Ishikawa (cell line): Measurements from ENCODE around the gene ASTN1.

Experiments used
- CEBPB ChIP-seq: IDR thresholded peaks from 2 replicates; pipeline ENCODE4 v1.6.1; 2012
- CREB1 ChIP-seq: IDR thresholded peaks from 2 replicates; pipeline ENCODE4 v1.6.1; 2012; ENCODE audit warnings: low read depth
- EGR1 ChIP-seq: IDR thresholded peaks from 2 replicates; pipeline ENCODE4 v1.6.1; 2012
- EP300 ChIP-seq: IDR thresholded peaks from 2 replicates; pipeline ENCODE4 v1.6.1; 2012; ENCODE audit warnings: borderline replicate concordance
- FOXM1 ChIP-seq: IDR thresholded peaks from 2 replicates; pipeline ENCODE4 v1.6.1; 2012; ENCODE audit warnings: low read depth, borderline replicate concordance
- MAX ChIP-seq: IDR thresholded peaks from 2 replicates; pipeline ENCODE4 v1.6.1; 2012
- NFIC ChIP-seq: IDR thresholded peaks from 2 replicates; pipeline ENCODE4 v1.6.1; 2012
- RAD21 ChIP-seq: IDR thresholded peaks from 2 replicates; pipeline ENCODE4 v1.6.1; 2012; ENCODE audit warnings: low read depth
- REST ChIP-seq: IDR thresholded peaks from 2 replicates; pipeline ENCODE4 v1.6.1; 2012; ENCODE audit warnings: low read depth, mild to moderate bottlenecking
- TAF1 ChIP-seq: IDR thresholded peaks from 2 replicates; pipeline ENCODE4 v1.6.1; 2012; ENCODE audit warnings: low read depth, mild to moderate bottlenecking
- TCF12 ChIP-seq: IDR thresholded peaks from 2 replicates; pipeline ENCODE4 v1.6.1; 2012; ENCODE audit warnings: low read depth
- TEAD4 ChIP-seq: IDR thresholded peaks from 2 replicates; pipeline ENCODE4 v1.6.1; 2012
- YY1 ChIP-seq: IDR thresholded peaks from 2 replicates; pipeline ENCODE4 v1.6.1; 2012; ENCODE audit warnings: low read depth
- ZBTB7A ChIP-seq: IDR thresholded peaks from 2 replicates; pipeline ENCODE4 v1.6.1; 2012; ENCODE audit warnings: low read depth
- TF ChIP-seq, protein P1 (sequence below): IDR thresholded peaks from 2 replicates; pipeline ENCODE4 v1.6.1; 2012

ASTN1 gene

GRCh38 chr1:176879784-176880620 lies 284.5 kb downstream of the ASTN1 start:
- TF ChIP-seq CEBPB (no peak), TCF12 (no peak)

DNA sequence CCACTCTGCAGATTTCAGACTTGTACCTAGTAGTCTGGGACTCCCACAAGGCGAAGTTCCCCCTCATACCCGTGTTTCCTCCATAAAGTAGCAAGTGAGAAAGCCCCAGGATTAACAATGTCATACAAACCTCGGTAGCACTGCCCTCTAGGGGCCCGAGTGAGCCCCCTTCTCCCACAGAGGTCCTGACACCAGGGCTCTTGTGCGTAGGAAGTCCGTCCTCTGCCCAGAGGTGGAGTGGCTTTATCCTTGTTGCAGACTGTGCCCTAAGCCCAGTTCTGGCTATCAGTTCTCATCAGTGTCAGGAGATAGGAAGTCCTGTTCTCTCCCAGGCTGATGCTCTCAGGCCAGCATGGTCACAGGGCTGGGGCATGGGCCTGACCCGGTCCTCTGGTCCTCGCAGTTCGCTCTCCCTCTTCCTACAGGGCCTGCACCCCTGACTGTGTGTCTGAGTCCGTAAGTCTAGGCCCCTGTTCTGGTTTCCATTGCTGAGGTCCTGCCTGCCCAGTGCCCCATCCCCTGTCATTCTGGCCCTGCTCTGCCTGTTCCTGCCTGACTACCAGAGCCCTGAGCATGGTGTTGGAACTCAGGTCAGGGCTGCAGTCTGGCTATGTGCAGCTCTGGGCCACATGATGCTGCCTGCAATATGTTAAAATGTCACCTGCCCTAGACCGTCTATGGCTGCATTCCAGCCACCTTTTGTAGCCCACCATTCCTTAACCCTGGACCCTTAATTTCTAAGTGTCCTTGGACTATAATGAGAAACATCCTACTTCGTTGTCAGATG lies 285.6 kb downstream of the ASTN1 start:
- no peak for TF ChIP-seq CEBPB
- TF ChIP-seq MAX = no peak
- no peak for TF ChIP-seq EP300
- TF ChIP-seq TEAD4 = no peak
- no peak for TF ChIP-seq NFIC
- TF ChIP-seq REST = no peak
- TF ChIP-seq ZBTB7A = no peak
- TF ChIP-seq CREB1 = no peak

DNA sequence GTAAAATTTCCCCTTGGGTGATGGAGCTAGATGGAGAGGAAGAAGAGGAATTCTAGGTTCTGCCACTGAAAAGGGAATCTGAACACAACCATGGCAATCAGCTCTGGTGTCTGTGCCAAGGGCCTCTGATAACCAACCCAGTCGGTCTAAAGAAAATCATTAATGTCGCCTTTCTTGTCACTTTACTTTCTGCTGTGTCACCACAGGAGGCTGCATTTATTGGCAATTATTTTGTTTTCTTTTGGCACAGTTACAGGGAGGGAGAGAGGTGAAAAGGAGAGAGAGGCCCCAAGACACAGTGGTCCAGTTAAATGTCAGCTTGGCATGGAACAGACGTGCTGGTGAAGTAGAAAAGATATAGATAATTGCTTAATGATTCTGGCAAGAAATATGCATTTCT lies 287.0 kb downstream of the ASTN1 start:
- TF ChIP-seq TEAD4 (no peak), TAF1 (no peak), TCF12 (no peak), YY1 (no peak), EP300 (no peak), CREB1 (no peak), RAD21 (no peak), MAX (no peak), CEBPB (no peak), FOXM1 (no peak), ZBTB7A (no peak), NFIC (no peak), REST (no peak), EGR1 (no peak)
- TF ChIP-seq, protein P1, sequence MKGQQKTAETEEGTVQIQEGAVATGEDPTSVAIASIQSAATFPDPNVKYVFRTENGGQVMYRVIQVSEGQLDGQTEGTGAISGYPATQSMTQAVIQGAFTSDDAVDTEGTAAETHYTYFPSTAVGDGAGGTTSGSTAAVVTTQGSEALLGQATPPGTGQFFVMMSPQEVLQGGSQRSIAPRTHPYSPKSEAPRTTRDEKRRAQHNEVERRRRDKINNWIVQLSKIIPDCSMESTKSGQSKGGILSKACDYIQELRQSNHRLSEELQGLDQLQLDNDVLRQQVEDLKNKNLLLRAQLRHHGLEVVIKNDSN = no peak

- TF ChIP-seq YY1 (no peak), RAD21 (no peak), EGR1 (no peak), CREB1 (no peak), REST (no peak), NFIC (no peak), CEBPB (no peak)
- TF ChIP-seq, protein P1 = no peak
Observed at GRCh38 chr1:176876966-176877515, 287.5 kb downstream of the ASTN1 start.
